H1 (cell line): Measurements from ENCODE around the gene MAGI1. TPM values are rescaled to one million over a fixed set of nuclear protein-coding genes. Genes with fewer than 3 reads are reported as not detected.

Source experiments
- CTCF ChIA-PET: fragments of 300-600 bp; sonication (Branson Sonifier 250); formaldehyde crosslinking; loops from one replicate; lab custom pipeline; 2021; ENCODE audit not compliant: partially characterized antibody; lab: Charles Lee
- POLR2A ChIA-PET: fragments of 300-600 bp; sonication (Branson Sonifier 250); formaldehyde crosslinking; loops from one replicate; lab custom pipeline; 2021; ENCODE audit warnings: inconsistent platforms; ENCODE audit not compliant: partially characterized antibody; lab: Charles Lee
- DNase-seq, 2 experiments: peaks; one replicate each; pipeline versions ENCODE4 v3.0.0 to v3.0.0-alpha.2; 2010 to 2022; ENCODE audit warnings: low spot score in 2 of 2, low read depth in 1 of 2, mixed read lengths in 1 of 2
- FAIRE-seq: peaks from 2 replicates; lab custom pipeline; 2011; peaks lifted over from hg19 to GRCh38; lab: Jason Lieb, UNC
- H2AFZ ChIP-seq: 2 replicates; pipeline ENCODE4 v1.8.1; 2012; ENCODE audit warnings: low read length, inconsistent platforms
- H2AK5ac ChIP-seq: 2 replicates; pipeline ENCODE4 v1.6.1; 2013; ENCODE audit warnings: low read depth, low read length
- H2BK120ac ChIP-seq: replicated peaks from 2 replicates; pipeline ENCODE3; 2013; ENCODE audit warnings: low read depth, low read length, inconsistent platforms
- H2BK12ac ChIP-seq: 2 replicates; pipeline ENCODE4 v1.6.1; 2013; ENCODE audit warnings: low read depth, low read length
- H2BK15ac ChIP-seq: 2 replicates; pipeline ENCODE4 v1.6.1; 2013; ENCODE audit warnings: low read length
- H2BK20ac ChIP-seq: 2 replicates; pipeline ENCODE4 v1.6.1; 2013; ENCODE audit warnings: low read length
- H2BK5ac ChIP-seq: 2 replicates; pipeline ENCODE4 v1.6.1; 2013; ENCODE audit warnings: low read depth, low read length
- H3K14ac ChIP-seq: 2 replicates; pipeline ENCODE4 v1.6.1; 2013; ENCODE audit warnings: inconsistent platforms; ENCODE audit not compliant: insufficient read length
- H3K18ac ChIP-seq: 2 replicates; pipeline ENCODE4 v1.6.1; 2013; ENCODE audit warnings: low read length; ENCODE audit errors: extremely low read depth
- H3K23ac ChIP-seq: 2 replicates; pipeline ENCODE4 v1.6.1; 2013; ENCODE audit warnings: inconsistent platforms; ENCODE audit not compliant: insufficient read length
- H3K23me2 ChIP-seq: 2 replicates; pipeline ENCODE4 v1.6.1; 2013; ENCODE audit warnings: low read depth, low read length
- H3K27ac ChIP-seq: 2 replicates; pipeline ENCODE4 v1.6.1; 2011; ENCODE audit warnings: low read depth, low read length, inconsistent platforms
- H3K27me3 ChIP-seq, 4 experiments: replicated peaks in 1 of 4; 1 replicate in 1 of 4; 2 replicates in 3 of 4; pipeline versions ENCODE4 v1.6.1 to v1.8.1; 2011 to 2013; ENCODE audit warnings: low read length in 3 of 4, mild to moderate bottlenecking in 3 of 4, inconsistent platforms in 2 of 4, mixed read lengths in 2 of 4, moderate library complexity in 1 of 4; ENCODE audit not compliant: control insufficient read depth in 3 of 4, insufficient read depth in 3 of 4; ENCODE audit errors: extremely low read depth in 1 of 4
- H3K36me3 ChIP-seq, 4 experiments: 2 replicates each; pipeline versions ENCODE4 v1.6.1 to v1.8.1; 2011 to 2013; ENCODE audit warnings: mild to moderate bottlenecking in 4 of 4, low read length in 3 of 4, moderate library complexity in 2 of 4, control low read depth in 1 of 4, inconsistent platforms in 1 of 4; ENCODE audit not compliant: insufficient read depth in 4 of 4, control insufficient read depth in 2 of 4
- H3K4ac ChIP-seq: replicated peaks from 2 replicates; pipeline ENCODE3; 2013; ENCODE audit warnings: low read length, low read depth, mixed read lengths, inconsistent platforms; ENCODE audit not compliant: insufficient read length
- H3K4me1 ChIP-seq, 4 experiments: replicated peaks in 1 of 4; 1 replicate in 1 of 4; 2 replicates in 3 of 4; pipeline versions ENCODE4 v1.6.1 to v1.8.1; 2011 to 2013; ENCODE audit warnings: low read length in 3 of 4, inconsistent platforms in 2 of 4, mixed read lengths in 1 of 4; ENCODE audit not compliant: insufficient read depth in 4 of 4, control insufficient read depth in 3 of 4
- H3K4me2 ChIP-seq, 2 experiments: 2 replicates each; pipeline versions ENCODE4 v1.6.1 to v1.8.1; 2011 to 2013; ENCODE audit warnings: low read depth in 2 of 2, low read length in 2 of 2, control low read depth in 1 of 2, inconsistent platforms in 1 of 2, mild to moderate bottlenecking in 1 of 2; ENCODE audit not compliant: insufficient read depth in 1 of 2
- H3K4me3 ChIP-seq, 4 experiments: fragments of 200-600, 300-600 bp in 1 of 4; sonication (generic), shearing (Covaris generic), sonication (Bioruptor Twin) in 1 of 4; 2 replicates each; pipeline versions ENCODE4 v1.5.1 to v1.8.1; 2011 to 2016; ENCODE audit warnings: low read length in 4 of 4, low read depth in 3 of 4, control low read depth in 2 of 4, inconsistent platforms in 2 of 4, mild to moderate bottlenecking in 2 of 4, mixed read lengths in 1 of 4, moderate library complexity in 1 of 4; ENCODE audit not compliant: insufficient read depth in 2 of 4; ENCODE audit errors: extremely low read depth in 1 of 4
- H3K56ac ChIP-seq: replicated peaks from 2 replicates; pipeline ENCODE3; 2013; ENCODE audit warnings: low read depth, mild to moderate bottlenecking, mixed read lengths, low read length, inconsistent platforms; ENCODE audit not compliant: insufficient read length
- H3K79me1 ChIP-seq: 2 replicates; pipeline ENCODE4 v1.6.1; 2013; ENCODE audit warnings: low read depth, low read length, control low read depth
- H3K79me2 ChIP-seq, 2 experiments: 2 replicates each; pipeline versions ENCODE4 v1.6.1 to v1.8.1; 2012 to 2013; ENCODE audit warnings: low read length in 2 of 2, mild to moderate bottlenecking in 2 of 2, inconsistent platforms in 1 of 2; ENCODE audit not compliant: insufficient read depth in 2 of 2, control insufficient read depth in 1 of 2
- H3K9ac ChIP-seq, 4 experiments: replicated peaks in 1 of 4; 1 replicate in 1 of 4; 2 replicates in 3 of 4; pipeline versions ENCODE4 v1.6.1 to v1.8.1; 2011 to 2013; ENCODE audit warnings: low read depth in 3 of 4, low read length in 3 of 4, control low read depth in 2 of 4, mild to moderate bottlenecking in 2 of 4, moderate library complexity in 2 of 4, inconsistent platforms in 1 of 4; ENCODE audit errors: extremely low read depth in 1 of 4
- H3K9me3 ChIP-seq, 2 experiments: 2 replicates each; pipeline versions ENCODE4 v1.6.1 to v1.8.1; 2012 to 2013; ENCODE audit warnings: mild to moderate bottlenecking in 2 of 2, moderate library complexity in 2 of 2, control low read depth in 1 of 2, inconsistent platforms in 1 of 2, low read depth in 1 of 2, low read length in 1 of 2, mixed read lengths in 1 of 2; ENCODE audit not compliant: insufficient read depth in 2 of 2
- H4K20me1 ChIP-seq, 2 experiments: replicated peaks in 1 of 2; 2 replicates each; pipeline versions ENCODE3 to v1.8.1; 2011 to 2013; ENCODE audit warnings: inconsistent platforms in 2 of 2, low read length in 2 of 2, mild to moderate bottlenecking in 1 of 2; ENCODE audit not compliant: insufficient read depth in 2 of 2, control insufficient read depth in 1 of 2
- H4K5ac ChIP-seq: 2 replicates; pipeline ENCODE4 v1.6.1; 2013; ENCODE audit warnings: low read length, low read depth, mixed read lengths, inconsistent platforms; ENCODE audit not compliant: insufficient read length
- H4K8ac ChIP-seq: 2 replicates; pipeline ENCODE4 v1.8.0; 2013; ENCODE audit warnings: mild to moderate bottlenecking, moderate library complexity, low read length, inconsistent platforms; ENCODE audit not compliant: insufficient read depth; ENCODE audit errors: extremely low read depth
- H4K91ac ChIP-seq: replicated peaks from 2 replicates; pipeline ENCODE3; 2013; ENCODE audit warnings: low read length, mixed read lengths, inconsistent platforms; ENCODE audit not compliant: insufficient read length
- WGBS, 2 experiments: shearing (Covaris generic) in 1 of 2; methylation state at CpG; one replicate each; pipeline versions ENCODE4 v1.1.6 to v1.1.7; 2013 to 2015; ENCODE audit warnings: low lambda C conversion rate in 2 of 2, mixed read lengths in 2 of 2, inconsistent platforms in 1 of 2, low coverage in 1 of 2, missing lambda C conversion rate in 1 of 2; ENCODE audit not compliant: insufficient replicate concordance in 2 of 2, insufficient coverage in 1 of 2, insufficient read length in 1 of 2; ENCODE audit errors: extremely low coverage in 1 of 2, missing lambda C conversion rate in 1 of 2; 5-methylcytosine and 5-hydroxymethylcytosine counted together
- polyA plus RNA-seq, 7 experiments: library from polyadenylated mRNA; depleted of rRNA in 3 of 7; stranded (reverse) in 5 of 7; unstranded in 2 of 7; fragments of >200 nt in 5 of 7; fragments of 200-250 nt in 2 of 7; gene quantifications; 1 replicate in 5 of 7; 2 replicates in 1 of 7; 4 replicates in 1 of 7; pipeline versions ENCODE4 v1.2.1 to v1.2.3, GENCODE V29; 2011 to 2013; ENCODE audit warnings: missing spikeins in 2 of 7, mixed read lengths in 2 of 7
- total RNA-seq: library from RNA; stranded (reverse); fragmentation: NEBNext Ultra II Directional; extraction: Animal tissue kit (Norgen Biotek cat#: 25700); gene quantifications from 2 replicates; pipeline ENCODE4 v1.2.1, GENCODE V29; 2021

The MAGI1 gene
- total and polyA plus RNA-seq, 2 of the 8 experiments (the other 6 are each of a cell fraction or from before 2014, with no cell fraction given): 19.8 to 78.0 TPM

- no peak overlapping the region for H4K5ac ChIP-seq
- no peak overlapping the region for H2BK5ac ChIP-seq
- H3K27me3 ChIP-seq: no peaks in the 10 kb centered on the region
- H3K9me3 ChIP-seq: no peaks in the 10 kb centered on the region
- no peak overlapping the region for H2BK120ac ChIP-seq
- no peak for DNase-seq
- no peaks in the 10 kb centered on the region for H3K23me2 ChIP-seq
- no peak overlapping the region for H3K9ac ChIP-seq
- no peak overlapping the region for H4K8ac ChIP-seq
- no peak overlapping the region for H2BK20ac ChIP-seq
- H3K36me3 ChIP-seq: no peaks in the 10 kb centered on the region
- no peak overlapping the region for H4K91ac ChIP-seq
- 0 out of 2 replicates have a peak, but pooled peaks cover 3% of the 10 kb centered on the region for H3K79me1 ChIP-seq
- H3K14ac ChIP-seq: no peak overlapping the region
- no peak overlapping the region for H3K56ac ChIP-seq
- H2BK15ac ChIP-seq: no peak overlapping the region
- H3K23ac ChIP-seq: no peak overlapping the region
- 0 out of 7 replicates have a peak, but pooled peaks cover 0 to 3% (median 0%) of the 10 kb centered on the region in 4 experiments for H3K4me1 ChIP-seq
- no peak overlapping the region for H2BK12ac ChIP-seq
- WGBS, 2 experiments: 85% methylated on average over 4 of the region's 4 CpGs; no CpG with 5 or more reads in 1 of the 2 experiments
- no peaks in the 10 kb centered on the region for H4K20me1 ChIP-seq
- CTCF ChIA-PET: interaction anchor here (1.7 kb wide), 1 partner anchor 33 kb away, joined by 6 read pairs; no protein-coding TSS in a partner anchor
- H3K4me3 ChIP-seq: no peak overlapping the region
- H2AK5ac ChIP-seq: no peak overlapping the region
- H3K27ac ChIP-seq: no peak overlapping the region
- H3K18ac ChIP-seq: no peak overlapping the region
- no peaks in the 10 kb centered on the region; a peak in 1 of 4 replicates for H3K79me2 ChIP-seq
- H2AFZ ChIP-seq: no peak overlapping the region
- no peak for FAIRE-seq
- POLR2A ChIA-PET: no interaction called here
- H3K4me2 ChIP-seq: no peak overlapping the region
- H3K4ac ChIP-seq: no peak overlapping the region
Observed at GRCh38 chr3:65706301-65706700, 332.4 kb downstream of the MAGI1 start.
